Measurements from ENCODE around the gene DNAJC5. TPM values are rescaled to one million over a fixed set of nuclear protein-coding genes. Genes with fewer than 3 reads are reported as not detected.

The DNAJC5 gene
- total and polyA plus RNA-seq, 2 of the 8 experiments (the other 6 are each of a cell fraction or from before 2014, with no cell fraction given), result 19.2 to 31.2 TPM

- peak in 1 of 2 experiments; percentile 98 for DNase-seq (ENCODE audit: low read depth in 1 of 2, low spot score in 2 of 2)
- H4K5ac ChIP-seq (ENCODE audit: insufficient read length, low read depth, low read length), result peak overlapping the region; percentile 83
- peak overlapping the region; percentile 53 for H4K8ac ChIP-seq (ENCODE audit: extremely low read depth, insufficient read depth, low read length)
- ChIA-PET CTCF (ENCODE audit: partially characterized antibody) (interaction anchor here (0.6 to 5.0 kb wide), 43 partner anchors 8 to 490 kb away, joined by 3 to 58 read pairs (median 4); partner anchors contain the start of genes C20orf204, DNAJC5 and UCKL1), POLR2A (ENCODE audit: partially characterized antibody) (interaction anchor here (0.6 to 2.2 kb wide), 14 partner anchors 10 to 1066 kb away, joined by 3 to 10 read pairs (median 3); partner anchors contain the start of genes PPDPF, TPD52L2 and UCKL1)
- H3K9me3 ChIP-seq (ENCODE audit: insufficient read depth in 2 of 2, low read depth in 1 of 2, low read length in 1 of 2), result no peaks in the 10 kb centered on the region
- H3K14ac ChIP-seq (ENCODE audit: insufficient read length), result no peak overlapping the region
- no peaks in the 10 kb centered on the region for H3K79me2 ChIP-seq (ENCODE audit: control insufficient read depth in 1 of 2, insufficient read depth in 2 of 2, low read length in 2 of 2)
- no peak overlapping the region for H3K27ac ChIP-seq (ENCODE audit: low read depth, low read length)
- no peak for FAIRE-seq
- H4K91ac ChIP-seq (replicated peaks; ENCODE audit: insufficient read length, low read length), result peak overlapping the region; percentile 65
- H3K79me1 ChIP-seq (ENCODE audit: low read depth, low read length), result no peaks in the 10 kb centered on the region
- no peak overlapping the region for H3K4ac ChIP-seq (replicated peaks; ENCODE audit: insufficient read length, low read depth, low read length)
- no peak overlapping the region for H3K9ac ChIP-seq (replicated peaks in 1 of 4; ENCODE audit: extremely low read depth in 1 of 4, low read depth in 3 of 4, low read length in 3 of 4)
- no peak overlapping the region for H3K23ac ChIP-seq (ENCODE audit: insufficient read length)
- H2BK120ac ChIP-seq (replicated peaks; ENCODE audit: low read depth, low read length), result no peak overlapping the region
- peaks cover 0 to 12% (median 2%) of the 10 kb centered on the region in 4 experiments; a peak in 2 of 7 replicates for H3K27me3 ChIP-seq (replicated peaks in 1 of 4; ENCODE audit: control insufficient read depth in 3 of 4, extremely low read depth in 1 of 4, insufficient read depth in 3 of 4, low read length in 3 of 4)
- no peak overlapping the region for H2AK5ac ChIP-seq (ENCODE audit: low read depth, low read length)
- H4K20me1 ChIP-seq (replicated peaks in 1 of 2; ENCODE audit: control insufficient read depth in 1 of 2, insufficient read depth in 2 of 2, low read length in 2 of 2), result peaks cover 2 to 10% of the 10 kb centered on the region in 2 experiments
- H3K4me1 ChIP-seq (replicated peaks in 1 of 4; ENCODE audit: control insufficient read depth in 3 of 4, insufficient read depth in 4 of 4, low read length in 3 of 4), result peaks cover 0 to 14% (median 8%) of the 10 kb centered on the region in 4 experiments; a peak in 6 of 7 replicates
- no peak overlapping the region; the same call in 1 of the 2 replicates for H2BK5ac ChIP-seq (ENCODE audit: low read depth, low read length)
- peak overlapping the region; percentile 18 to 61 (median 52); a peak in 7 of 8 replicates for H3K4me3 ChIP-seq (ENCODE audit: extremely low read depth in 1 of 4, insufficient read depth in 2 of 4, low read depth in 3 of 4, low read length in 4 of 4)
- peak overlapping the region; percentile 72; the same call in 1 of the 2 replicates for H2BK15ac ChIP-seq (ENCODE audit: low read length)
- H2BK20ac ChIP-seq (ENCODE audit: low read length), result no peak overlapping the region
- peak overlapping the region; percentile 5 to 93 for H3K4me2 ChIP-seq (ENCODE audit: insufficient read depth in 1 of 2, low read depth in 2 of 2, low read length in 2 of 2)
- peak overlapping the region; percentile 75; the same call in 1 of the 2 replicates for H2BK12ac ChIP-seq (ENCODE audit: low read depth, low read length)
- WGBS, 2 experiments (ENCODE audit: extremely low coverage in 1 of 2, insufficient coverage in 1 of 2, insufficient read length in 1 of 2, insufficient replicate concordance in 2 of 2, low coverage in 1 of 2, low lambda C conversion rate in 2 of 2, missing lambda C conversion rate in 1 of 2), result 9% methylated on average over 34 of the region's 37 CpGs; no CpG with 5 or more reads in 1 of the 2 experiments
- peak overlapping the region; percentile 60 for H3K18ac ChIP-seq (ENCODE audit: extremely low read depth, low read length)
- H3K36me3 ChIP-seq (ENCODE audit: control insufficient read depth in 2 of 4, insufficient read depth in 4 of 4, low read length in 3 of 4), result no peaks in the 10 kb centered on the region
- H3K56ac ChIP-seq (replicated peaks; ENCODE audit: insufficient read length, low read depth, low read length), result no peak overlapping the region
- H2AFZ ChIP-seq (ENCODE audit: low read length), result peak overlapping the region; percentile 78; the same call in 1 of the 2 replicates
- H3K23me2 ChIP-seq (ENCODE audit: low read depth, low read length), result peaks cover 11% of the 10 kb centered on the region; the same call in 1 of the 2 replicates
- TF ChIP-seq SAP30 (IDR thresholded peaks at IDR 0.05; ENCODE audit: insufficient read depth, insufficient replicate concordance, low read length), result no peak
- peak; percentile 29 for TF ChIP-seq EZH2 (IDR thresholded peaks at IDR 0.05; ENCODE audit: low read depth, low read length, severe bottlenecking)
- no peak for TF ChIP-seq ZNF274 (IDR thresholded peaks at IDR 0.05; ENCODE audit: borderline replicate concordance, extremely low read depth, low read length)
- TF ChIP-seq BCL11A (IDR thresholded peaks at IDR 0.05; ENCODE audit: low read depth in 2 of 2, low read length in 2 of 2), result no peak
- no peak for TF ChIP-seq RNF2 (IDR thresholded peaks at IDR 0.05; ENCODE audit: borderline replicate concordance, low read depth, low read length, missing control alignments, poor library complexity, severe bottlenecking)
- TF ChIP-seq GABPA (IDR thresholded peaks at IDR 0.05; ENCODE audit: borderline replicate concordance, insufficient read depth, low read length), result peak; percentile 77
- peak; percentile 50 for TF ChIP-seq MAX (IDR thresholded peaks at IDR 0.05)
- TF ChIP-seq BRCA1 (IDR thresholded peaks at IDR 0.05; ENCODE audit: low read depth, low read length), result no peak
- no peak for TF ChIP-seq GTF2F1 (IDR thresholded peaks at IDR 0.05; ENCODE audit: borderline replicate concordance, low read depth, low read length)
- TF ChIP-seq KDM1A (IDR thresholded peaks at IDR 0.05; ENCODE audit: borderline replicate concordance, low read length), result no peak
Measured at GRCh38 chr20:63973636-63974401, 78.9 kb downstream of the DNAJC5 start.

Data from H1 (cell line).